Endometrial microvascular endothelial cells (primary cell): ENCODE measurements around the gene GRID2. TPM values are rescaled to one million over a fixed set of nuclear protein-coding genes. Genes with fewer than 3 reads are reported as not detected.

ENCODE experiments used
- in situ Hi-C: cut with HindIII; loops from 2 replicates; pipeline ENCODE4 v1.10.0; 2017; ENCODE audit warnings: low sequenced_read_pairs, low pct_unique_long_range_greater_than_20kb; ENCODE audit errors: inconsistent ontology term
- total RNA-seq: library from RNA; depleted of rRNA; stranded (reverse); fragments of >200 nt; gene quantifications from one replicate; pipeline ENCODE4 v1.2.3, GENCODE V29; 2015; ENCODE audit errors: inconsistent ontology term

Gene GRID2
- total RNA-seq, 1 donor from 2014 or later, result not detected

GRCh38 chr4:93092765-93093164 is 789.0 kb downstream of the GRID2 start:
- in situ Hi-C loops, result no loop called here

GRCh38 chr4:93103042-93103441 is 799.3 kb downstream of the GRID2 start:
- in situ Hi-C loops, result no loop called here

- in situ Hi-C loops, result no loop called here
Measured at GRCh38 chr4:93116624-93117023, 812.9 kb downstream of the GRID2 start.

GRCh38 chr4:93127489-93127888 is 823.7 kb downstream of the GRID2 start:
- in situ Hi-C loops, result no loop called here

GRCh38 chr4:93132631-93133030 is 828.9 kb downstream of the GRID2 start:
- in situ Hi-C loops, result no loop called here

- in situ Hi-C loops, result no loop called here
Measured at GRCh38 chr4:93139118-93139517, 835.4 kb downstream of the GRID2 start.

- in situ Hi-C loops, result no loop called here
Measured at GRCh38 chr4:93143902-93144301, 840.1 kb downstream of the GRID2 start.

GRCh38 chr4:93144644-93145043 is 840.9 kb downstream of the GRID2 start:
- in situ Hi-C loops, result no loop called here

GRCh38 chr4:93147524-93148212 is 843.9 kb downstream of the GRID2 start:
- in situ Hi-C loops, result no loop called here

GRCh38 chr4:93152491-93152890 is 848.7 kb downstream of the GRID2 start:
- in situ Hi-C loops, result no loop called here

GRCh38 chr4:93157986-93158385 is 854.2 kb downstream of the GRID2 start:
- in situ Hi-C loops, result no loop called here

- in situ Hi-C loops, result no loop called here
Measured at GRCh38 chr4:93168053-93168452, 864.3 kb downstream of the GRID2 start.

- in situ Hi-C loops, result no loop called here
Measured at GRCh38 chr4:93169966-93170365, 866.2 kb downstream of the GRID2 start.

- in situ Hi-C loops, result no loop called here
Measured at GRCh38 chr4:93174598-93174997, 870.8 kb downstream of the GRID2 start.

- in situ Hi-C loops, result no loop called here
Measured at GRCh38 chr4:93178279-93178678, 874.5 kb downstream of the GRID2 start.

- in situ Hi-C loops, result no loop called here
Measured at GRCh38 chr4:93179044-93179443, 875.3 kb downstream of the GRID2 start.

- in situ Hi-C loops, result no loop called here
Measured at GRCh38 chr4:93182722-93183121, 879.0 kb downstream of the GRID2 start.

GRCh38 chr4:93183576-93183975 is 879.8 kb downstream of the GRID2 start:
- in situ Hi-C loops, result no loop called here

GRCh38 chr4:93184053-93184452 is 880.3 kb downstream of the GRID2 start:
- in situ Hi-C loops, result no loop called here

- in situ Hi-C loops, result no loop called here
Measured at GRCh38 chr4:93186846-93187245, 883.1 kb downstream of the GRID2 start.

- in situ Hi-C loops, result no loop called here
Measured at GRCh38 chr4:93187466-93187865, 883.7 kb downstream of the GRID2 start.
